ENCODE data around the gene PDGFRB.

DNA sequence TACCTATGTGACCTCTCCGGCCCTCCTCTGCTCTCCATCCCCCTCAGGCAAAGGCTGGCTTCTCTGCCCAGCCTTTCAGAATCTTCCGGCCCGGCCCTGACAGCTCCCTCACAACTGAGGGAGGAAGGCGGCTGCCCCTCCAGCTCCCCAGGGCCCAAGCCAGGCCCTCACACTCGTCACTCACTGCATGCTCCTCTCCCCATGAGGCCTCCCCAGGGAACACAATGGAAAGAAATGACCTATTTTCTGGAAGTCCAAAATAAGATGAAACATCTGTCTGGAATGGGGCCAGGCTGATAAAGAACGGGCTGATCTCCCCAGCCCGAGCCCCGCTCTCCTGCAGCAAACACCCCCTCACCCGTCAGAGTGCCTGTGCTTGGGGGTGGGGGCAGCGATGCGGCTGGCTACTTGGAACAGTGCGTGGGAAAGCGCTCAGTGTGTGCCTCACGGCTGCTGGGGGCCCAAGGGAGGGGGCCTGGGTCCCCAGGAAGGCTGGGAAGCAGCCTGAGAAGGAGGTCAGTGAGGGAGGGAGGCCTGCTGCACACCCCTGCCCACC lies 11.3 kb downstream of the PDGFRB start:
- TF ChIP-seq, protein P1, sequence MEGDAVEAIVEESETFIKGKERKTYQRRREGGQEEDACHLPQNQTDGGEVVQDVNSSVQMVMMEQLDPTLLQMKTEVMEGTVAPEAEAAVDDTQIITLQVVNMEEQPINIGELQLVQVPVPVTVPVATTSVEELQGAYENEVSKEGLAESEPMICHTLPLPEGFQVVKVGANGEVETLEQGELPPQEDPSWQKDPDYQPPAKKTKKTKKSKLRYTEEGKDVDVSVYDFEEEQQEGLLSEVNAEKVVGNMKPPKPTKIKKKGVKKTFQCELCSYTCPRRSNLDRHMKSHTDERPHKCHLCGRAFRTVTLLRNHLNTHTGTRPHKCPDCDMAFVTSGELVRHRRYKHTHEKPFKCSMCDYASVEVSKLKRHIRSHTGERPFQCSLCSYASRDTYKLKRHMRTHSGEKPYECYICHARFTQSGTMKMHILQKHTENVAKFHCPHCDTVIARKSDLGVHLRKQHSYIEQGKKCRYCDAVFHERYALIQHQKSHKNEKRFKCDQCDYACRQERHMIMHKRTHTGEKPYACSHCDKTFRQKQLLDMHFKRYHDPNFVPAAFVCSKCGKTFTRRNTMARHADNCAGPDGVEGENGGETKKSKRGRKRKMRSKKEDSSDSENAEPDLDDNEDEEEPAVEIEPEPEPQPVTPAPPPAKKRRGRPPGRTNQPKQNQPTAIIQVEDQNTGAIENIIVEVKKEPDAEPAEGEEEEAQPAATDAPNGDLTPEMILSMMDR (conservative IDR thresholded peaks at IDR 0.05; ENCODE audit: low read length), result no peak
- TF ChIP-seq EZH2phosphoT487 (IDR thresholded peaks at IDR 0.05; ENCODE audit: borderline replicate concordance, low read depth, low read length), result no peak
